K562 (cell line): ENCODE data around the gene FAM184B. TPM values are rescaled to one million over a fixed set of nuclear protein-coding genes. Genes with fewer than 3 reads are reported as not detected.

Source experiments
- ADNP ChIP-seq: fragments of 200-800 bp; sonication (Bioruptor generic); IDR thresholded peaks from 2 replicates; pipeline ENCODE4 v1.6.1; 2016; ENCODE audit warnings: missing genetic modification characterization, missing compliant biosample characterization
- ESRRB ChIP-seq: fragments of 250-450 bp; sonication (Bioruptor Pico); IDR thresholded peaks from 2 replicates; pipeline ENCODE4 v1.5.0; 2020; ENCODE audit warnings: mild to moderate bottlenecking, moderate library complexity, borderline replicate concordance
- HDAC2 ChIP-seq: fragments of 450-650 bp; IDR thresholded peaks from 2 replicates; pipeline ENCODE4 v1.6.1; 2016; ENCODE audit warnings: mild to moderate bottlenecking
- KAT2B ChIP-seq: IDR thresholded peaks from one replicate; pipeline ENCODE4 v1.6.1; 2012; ENCODE audit warnings: low read depth, mild to moderate bottlenecking, control low read depth, inconsistent platforms, low read length, moderate library complexity
- PHF20 ChIP-seq: fragments of 450-650 bp; IDR thresholded peaks from 2 replicates; pipeline ENCODE4 v1.6.1; 2018; ENCODE audit not compliant: partially characterized antibody
- PTRF ChIP-seq: fragments of 450-650 bp; IDR thresholded peaks from 2 replicates; pipeline ENCODE4 v1.6.1; 2016; ENCODE audit warnings: mild to moderate bottlenecking, missing genetic modification characterization, missing compliant biosample characterization
- TRIM24 ChIP-seq, 2 experiments: fragments of 450-650 bp; IDR thresholded peaks; 2 replicates each; pipeline ENCODE4 v1.6.1; 2016
- polyA plus RNA-seq, 8 experiments: library from polyadenylated mRNA; depleted of rRNA in 4 of 8; stranded (reverse) in 5 of 8; unstranded in 3 of 8; fragments of >200 nt; fragmentation: Nextera tagmentation in 2 of 8; fragmentation: Illumina TruSeq in 1 of 8; extraction: Ambion mirVana in 2 of 8; extraction: Trizol in 1 of 8; gene quantifications; 2 replicates each; pipeline versions ENCODE4 v1.2.1 to v1.2.3, GENCODE V29; 2011 to 2014; ENCODE audit warnings: inconsistent platforms in 1 of 8, missing spikeins in 1 of 8
- total RNA-seq, 7 experiments: library from RNA; depleted of rRNA in 6 of 7; stranded (reverse); fragments of >200 nt in 6 of 7; fragmentation: Illumina TruSeq in 2 of 7; extraction: Trizol in 2 of 7; gene quantifications; 2 replicates each; pipeline versions ENCODE4 v1.2.1 to v1.2.3, GENCODE V29; 2011 to 2021; ENCODE audit warnings: low replicate concordance in 1 of 7
- TF ChIP-seq, protein P1 (sequence below): fragments of 250-450 bp; sonication (Bioruptor Pico); IDR thresholded peaks from 2 replicates; pipeline ENCODE4 v1.4.0; 2020; ENCODE audit warnings: mild to moderate bottlenecking, moderate library complexity
- TF ChIP-seq, protein P2 (sequence below): fragments of 450-650 bp; IDR thresholded peaks from 2 replicates; pipeline ENCODE4 v1.6.1; 2017; ENCODE audit warnings: antibody characterized with exemption
- TF ChIP-seq, protein P3 (sequence below): fragments of 450-650 bp; IDR thresholded peaks from 2 replicates; pipeline ENCODE4 v1.6.1; 2016; ENCODE audit warnings: mild to moderate bottlenecking, moderate library complexity

FAM184B gene
- total and polyA plus RNA-seq, 9 of the 15 experiments (the other 6 are each of a cell fraction or from before 2014, with no cell fraction given) = not detected

DNA sequence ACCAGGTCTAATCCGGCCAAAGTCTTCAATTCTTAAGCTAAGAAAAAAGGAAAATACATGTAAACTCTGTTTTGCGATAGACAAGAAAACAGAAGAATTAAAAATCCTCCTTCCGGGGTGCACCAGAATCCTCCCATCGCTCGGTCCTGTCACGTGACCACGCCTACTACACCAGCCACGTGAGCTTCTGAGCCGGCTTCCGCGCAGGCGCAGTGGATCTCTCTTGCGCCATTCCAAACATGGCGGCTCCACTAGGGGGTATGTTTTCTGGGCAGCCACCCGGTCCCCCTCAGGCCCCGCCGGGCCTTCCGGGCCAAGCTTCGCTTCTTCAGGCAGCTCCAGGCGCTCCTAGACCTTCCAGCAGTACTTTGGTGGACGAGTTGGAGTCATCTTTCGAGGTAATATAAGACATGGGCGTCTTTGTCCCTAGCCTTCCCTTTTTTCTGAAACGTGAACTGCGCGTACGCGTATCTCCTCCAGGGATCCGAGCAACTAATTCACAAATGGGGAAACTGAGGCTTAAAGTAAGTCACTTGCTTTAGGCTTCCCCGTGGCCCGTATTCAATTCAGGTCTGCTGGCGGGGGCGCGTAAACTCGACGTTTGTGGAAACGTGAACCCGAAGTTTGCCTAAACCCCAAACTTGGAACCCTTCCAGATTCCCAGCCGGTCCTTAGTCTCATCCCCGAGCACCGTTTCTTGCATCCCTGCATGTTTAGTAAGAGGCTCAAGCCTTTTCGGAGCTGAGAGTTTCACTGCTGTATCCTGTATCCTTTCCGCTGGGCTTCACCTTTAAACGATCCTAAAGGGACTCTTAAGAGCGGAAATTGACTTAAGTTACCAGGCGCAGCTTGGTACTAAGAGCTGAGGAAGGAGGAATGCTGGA is 166.8 kb downstream of the FAM184B start, which contains the start of gene MED28 (continued):
- TF ChIP-seq, protein P1, sequence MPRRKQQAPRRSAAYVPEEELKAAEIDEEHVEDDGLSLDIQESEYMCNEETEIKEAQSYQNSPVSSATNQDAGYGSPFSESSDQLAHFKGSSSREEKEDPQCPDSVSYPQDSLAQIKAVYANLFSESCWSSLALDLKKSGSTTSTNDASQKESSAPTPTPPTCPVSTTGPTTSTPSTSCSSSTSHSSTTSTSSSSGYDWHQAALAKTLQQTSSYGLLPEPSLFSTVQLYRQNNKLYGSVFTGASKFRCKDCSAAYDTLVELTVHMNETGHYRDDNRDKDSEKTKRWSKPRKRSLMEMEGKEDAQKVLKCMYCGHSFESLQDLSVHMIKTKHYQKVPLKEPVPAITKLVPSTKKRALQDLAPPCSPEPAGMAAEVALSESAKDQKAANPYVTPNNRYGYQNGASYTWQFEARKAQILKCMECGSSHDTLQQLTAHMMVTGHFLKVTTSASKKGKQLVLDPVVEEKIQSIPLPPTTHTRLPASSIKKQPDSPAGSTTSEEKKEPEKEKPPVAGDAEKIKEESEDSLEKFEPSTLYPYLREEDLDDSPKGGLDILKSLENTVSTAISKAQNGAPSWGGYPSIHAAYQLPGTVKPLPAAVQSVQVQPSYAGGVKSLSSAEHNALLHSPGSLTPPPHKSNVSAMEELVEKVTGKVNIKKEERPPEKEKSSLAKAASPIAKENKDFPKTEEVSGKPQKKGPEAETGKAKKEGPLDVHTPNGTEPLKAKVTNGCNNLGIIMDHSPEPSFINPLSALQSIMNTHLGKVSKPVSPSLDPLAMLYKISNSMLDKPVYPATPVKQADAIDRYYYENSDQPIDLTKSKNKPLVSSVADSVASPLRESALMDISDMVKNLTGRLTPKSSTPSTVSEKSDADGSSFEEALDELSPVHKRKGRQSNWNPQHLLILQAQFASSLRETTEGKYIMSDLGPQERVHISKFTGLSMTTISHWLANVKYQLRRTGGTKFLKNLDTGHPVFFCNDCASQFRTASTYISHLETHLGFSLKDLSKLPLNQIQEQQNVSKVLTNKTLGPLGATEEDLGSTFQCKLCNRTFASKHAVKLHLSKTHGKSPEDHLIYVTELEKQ (CRISPR knock-in tag) = no peak
- TF ChIP-seq ADNP (tag) (0 out of 2 replicates have a peak, but pooled peaks have one; percentile 5), TRIM24 (IDR thresholded peaks at IDR 0.05) (peak in 1 of 2 experiments; percentile 41; a peak in 1 of 4 replicates), KAT2B (no peak), ESRRB (CRISPR knock-in tag) (no peak), PHF20 (peak; percentile 90), PTRF (tag) (no peak), HDAC2 (peak; percentile 70)
- TF ChIP-seq, protein P2, sequence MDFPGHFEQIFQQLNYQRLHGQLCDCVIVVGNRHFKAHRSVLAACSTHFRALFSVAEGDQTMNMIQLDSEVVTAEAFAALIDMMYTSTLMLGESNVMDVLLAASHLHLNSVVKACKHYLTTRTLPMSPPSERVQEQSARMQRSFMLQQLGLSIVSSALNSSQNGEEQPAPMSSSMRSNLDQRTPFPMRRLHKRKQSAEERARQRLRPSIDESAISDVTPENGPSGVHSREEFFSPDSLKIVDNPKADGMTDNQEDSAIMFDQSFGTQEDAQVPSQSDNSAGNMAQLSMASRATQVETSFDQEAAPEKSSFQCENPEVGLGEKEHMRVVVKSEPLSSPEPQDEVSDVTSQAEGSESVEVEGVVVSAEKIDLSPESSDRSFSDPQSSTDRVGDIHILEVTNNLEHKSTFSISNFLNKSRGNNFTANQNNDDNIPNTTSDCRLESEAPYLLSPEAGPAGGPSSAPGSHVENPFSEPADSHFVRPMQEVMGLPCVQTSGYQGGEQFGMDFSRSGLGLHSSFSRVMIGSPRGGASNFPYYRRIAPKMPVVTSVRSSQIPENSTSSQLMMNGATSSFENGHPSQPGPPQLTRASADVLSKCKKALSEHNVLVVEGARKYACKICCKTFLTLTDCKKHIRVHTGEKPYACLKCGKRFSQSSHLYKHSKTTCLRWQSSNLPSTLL = no peak
- TF ChIP-seq, protein P3, sequence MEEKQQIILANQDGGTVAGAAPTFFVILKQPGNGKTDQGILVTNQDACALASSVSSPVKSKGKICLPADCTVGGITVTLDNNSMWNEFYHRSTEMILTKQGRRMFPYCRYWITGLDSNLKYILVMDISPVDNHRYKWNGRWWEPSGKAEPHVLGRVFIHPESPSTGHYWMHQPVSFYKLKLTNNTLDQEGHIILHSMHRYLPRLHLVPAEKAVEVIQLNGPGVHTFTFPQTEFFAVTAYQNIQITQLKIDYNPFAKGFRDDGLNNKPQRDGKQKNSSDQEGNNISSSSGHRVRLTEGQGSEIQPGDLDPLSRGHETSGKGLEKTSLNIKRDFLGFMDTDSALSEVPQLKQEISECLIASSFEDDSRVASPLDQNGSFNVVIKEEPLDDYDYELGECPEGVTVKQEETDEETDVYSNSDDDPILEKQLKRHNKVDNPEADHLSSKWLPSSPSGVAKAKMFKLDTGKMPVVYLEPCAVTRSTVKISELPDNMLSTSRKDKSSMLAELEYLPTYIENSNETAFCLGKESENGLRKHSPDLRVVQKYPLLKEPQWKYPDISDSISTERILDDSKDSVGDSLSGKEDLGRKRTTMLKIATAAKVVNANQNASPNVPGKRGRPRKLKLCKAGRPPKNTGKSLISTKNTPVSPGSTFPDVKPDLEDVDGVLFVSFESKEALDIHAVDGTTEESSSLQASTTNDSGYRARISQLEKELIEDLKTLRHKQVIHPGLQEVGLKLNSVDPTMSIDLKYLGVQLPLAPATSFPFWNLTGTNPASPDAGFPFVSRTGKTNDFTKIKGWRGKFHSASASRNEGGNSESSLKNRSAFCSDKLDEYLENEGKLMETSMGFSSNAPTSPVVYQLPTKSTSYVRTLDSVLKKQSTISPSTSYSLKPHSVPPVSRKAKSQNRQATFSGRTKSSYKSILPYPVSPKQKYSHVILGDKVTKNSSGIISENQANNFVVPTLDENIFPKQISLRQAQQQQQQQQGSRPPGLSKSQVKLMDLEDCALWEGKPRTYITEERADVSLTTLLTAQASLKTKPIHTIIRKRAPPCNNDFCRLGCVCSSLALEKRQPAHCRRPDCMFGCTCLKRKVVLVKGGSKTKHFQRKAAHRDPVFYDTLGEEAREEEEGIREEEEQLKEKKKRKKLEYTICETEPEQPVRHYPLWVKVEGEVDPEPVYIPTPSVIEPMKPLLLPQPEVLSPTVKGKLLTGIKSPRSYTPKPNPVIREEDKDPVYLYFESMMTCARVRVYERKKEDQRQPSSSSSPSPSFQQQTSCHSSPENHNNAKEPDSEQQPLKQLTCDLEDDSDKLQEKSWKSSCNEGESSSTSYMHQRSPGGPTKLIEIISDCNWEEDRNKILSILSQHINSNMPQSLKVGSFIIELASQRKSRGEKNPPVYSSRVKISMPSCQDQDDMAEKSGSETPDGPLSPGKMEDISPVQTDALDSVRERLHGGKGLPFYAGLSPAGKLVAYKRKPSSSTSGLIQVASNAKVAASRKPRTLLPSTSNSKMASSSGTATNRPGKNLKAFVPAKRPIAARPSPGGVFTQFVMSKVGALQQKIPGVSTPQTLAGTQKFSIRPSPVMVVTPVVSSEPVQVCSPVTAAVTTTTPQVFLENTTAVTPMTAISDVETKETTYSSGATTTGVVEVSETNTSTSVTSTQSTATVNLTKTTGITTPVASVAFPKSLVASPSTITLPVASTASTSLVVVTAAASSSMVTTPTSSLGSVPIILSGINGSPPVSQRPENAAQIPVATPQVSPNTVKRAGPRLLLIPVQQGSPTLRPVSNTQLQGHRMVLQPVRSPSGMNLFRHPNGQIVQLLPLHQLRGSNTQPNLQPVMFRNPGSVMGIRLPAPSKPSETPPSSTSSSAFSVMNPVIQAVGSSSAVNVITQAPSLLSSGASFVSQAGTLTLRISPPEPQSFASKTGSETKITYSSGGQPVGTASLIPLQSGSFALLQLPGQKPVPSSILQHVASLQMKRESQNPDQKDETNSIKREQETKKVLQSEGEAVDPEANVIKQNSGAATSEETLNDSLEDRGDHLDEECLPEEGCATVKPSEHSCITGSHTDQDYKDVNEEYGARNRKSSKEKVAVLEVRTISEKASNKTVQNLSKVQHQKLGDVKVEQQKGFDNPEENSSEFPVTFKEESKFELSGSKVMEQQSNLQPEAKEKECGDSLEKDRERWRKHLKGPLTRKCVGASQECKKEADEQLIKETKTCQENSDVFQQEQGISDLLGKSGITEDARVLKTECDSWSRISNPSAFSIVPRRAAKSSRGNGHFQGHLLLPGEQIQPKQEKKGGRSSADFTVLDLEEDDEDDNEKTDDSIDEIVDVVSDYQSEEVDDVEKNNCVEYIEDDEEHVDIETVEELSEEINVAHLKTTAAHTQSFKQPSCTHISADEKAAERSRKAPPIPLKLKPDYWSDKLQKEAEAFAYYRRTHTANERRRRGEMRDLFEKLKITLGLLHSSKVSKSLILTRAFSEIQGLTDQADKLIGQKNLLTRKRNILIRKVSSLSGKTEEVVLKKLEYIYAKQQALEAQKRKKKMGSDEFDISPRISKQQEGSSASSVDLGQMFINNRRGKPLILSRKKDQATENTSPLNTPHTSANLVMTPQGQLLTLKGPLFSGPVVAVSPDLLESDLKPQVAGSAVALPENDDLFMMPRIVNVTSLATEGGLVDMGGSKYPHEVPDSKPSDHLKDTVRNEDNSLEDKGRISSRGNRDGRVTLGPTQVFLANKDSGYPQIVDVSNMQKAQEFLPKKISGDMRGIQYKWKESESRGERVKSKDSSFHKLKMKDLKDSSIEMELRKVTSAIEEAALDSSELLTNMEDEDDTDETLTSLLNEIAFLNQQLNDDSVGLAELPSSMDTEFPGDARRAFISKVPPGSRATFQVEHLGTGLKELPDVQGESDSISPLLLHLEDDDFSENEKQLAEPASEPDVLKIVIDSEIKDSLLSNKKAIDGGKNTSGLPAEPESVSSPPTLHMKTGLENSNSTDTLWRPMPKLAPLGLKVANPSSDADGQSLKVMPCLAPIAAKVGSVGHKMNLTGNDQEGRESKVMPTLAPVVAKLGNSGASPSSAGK = 0 out of 2 replicates have a peak, but pooled peaks have one; percentile 18
